Measurements from ENCODE around the gene TPMT.

GRCh38 chr6:18171871-18172270 is 17.0 kb upstream of the TPMT start:
- TF ChIP-seq POLR2A (IDR thresholded peaks at IDR 0.05) (no peak), CTCF (IDR thresholded peaks at IDR 0.05) (no peak)
